GM12878 (cell line): Measurements from ENCODE around the gene DDX23. TPM values are rescaled to one million over a fixed set of nuclear protein-coding genes. Genes with fewer than 3 reads are reported as not detected.

Experiments
- ATAC-seq: fragments of 200-7000 bp; cut with Tn5 transposase; 3 replicates; pipeline ENCODE4 v1.9.1; 2020; ENCODE audit warnings: mild to moderate bottlenecking, moderate library complexity
- BruUV-seq: library from RNA; stranded (reverse); fragments of 400-500 nt; replicated peaks from 2 replicates; lab custom pipeline; 2021; lab: Mats Ljungman, UMichigan
- CTCF ChIA-PET: fragments of 300-600 bp; sonication (Branson Sonifier 250); formaldehyde crosslinking; extraction: SDS; loops from one replicate; lab custom pipeline; 2021; ENCODE audit warnings: inconsistent platforms; lab: Yijun Ruan, JAX
- POLR2A ChIA-PET: fragments of 350-600 bp; formaldehyde crosslinking; extraction: SDS; loops from one replicate; lab custom pipeline; 2021; ENCODE audit warnings: inconsistent platforms; lab: Charles Lee
- RAD21 ChIA-PET: fragments of 300-600 bp; sonication (Branson Sonifier 250); formaldehyde crosslinking; loops from one replicate; lab custom pipeline; 2023; ENCODE audit warnings: antibody characterized with exemption; ENCODE audit not compliant: unreplicated experiment; lab: Charles Lee
- SMC1A ChIA-PET: fragments of 300-600 bp; sonication (Branson Sonifier 250); formaldehyde crosslinking; loops from one replicate; lab custom pipeline; 2023; ENCODE audit not compliant: unreplicated experiment, uncharacterized antibody; lab: Charles Lee
- DNase-seq: peaks from one replicate; pipeline ENCODE4 v3.0.0-alpha.2; 2011; ENCODE audit warnings: low read depth, low spot score
- FAIRE-seq: peaks from 3 replicates; lab custom pipeline; 2011; peaks lifted over from hg19 to GRCh38; lab: Jason Lieb, UNC
- H2AFZ ChIP-seq: 2 replicates; pipeline ENCODE4 v1.6.0; 2011; ENCODE audit warnings: low read depth, low read length, control low read depth; ENCODE audit not compliant: control insufficient read depth
- H3K27ac ChIP-seq: 2 replicates; pipeline ENCODE4 v1.5.1; 2011; ENCODE audit warnings: control low read depth; ENCODE audit not compliant: control insufficient read depth, insufficient read depth
- H3K27me3 ChIP-seq, 2 experiments: replicated peaks in 1 of 2; 2 replicates each; pipeline versions ENCODE4 v1.6.0 to v1.6.1; 2011; ENCODE audit warnings: low read length in 1 of 2; ENCODE audit not compliant: control insufficient read depth in 2 of 2, insufficient read depth in 2 of 2
- H3K36me3 ChIP-seq, 2 experiments: 2 replicates each; pipeline ENCODE4 v1.5.1; 2011; ENCODE audit warnings: low read length in 1 of 2; ENCODE audit not compliant: control insufficient read depth in 2 of 2, insufficient read depth in 2 of 2
- H3K4me1 ChIP-seq: 2 replicates; pipeline ENCODE4 v1.6.1; 2011; ENCODE audit warnings: mild to moderate bottlenecking, low read length, moderate library complexity, mixed read lengths; ENCODE audit not compliant: control insufficient read depth, insufficient read depth
- H3K4me2 ChIP-seq: 2 replicates; pipeline ENCODE4 v1.6.0; 2011; ENCODE audit warnings: control low read depth; ENCODE audit not compliant: control insufficient read depth, insufficient read depth
- H3K4me3 ChIP-seq: fragments of 200-600 bp; sonication (generic); 2 replicates; pipeline ENCODE4 v1.5.1; 2016
- H3K79me2 ChIP-seq: 2 replicates; pipeline ENCODE4 v1.6.0; 2011; ENCODE audit warnings: low read length; ENCODE audit not compliant: control insufficient read depth, insufficient read depth
- H3K9ac ChIP-seq: 2 replicates; pipeline ENCODE4 v1.8.0; 2011; ENCODE audit warnings: low read length, control low read depth, mixed read lengths; ENCODE audit not compliant: control insufficient read depth, insufficient read depth
- H3K9me3 ChIP-seq: replicated peaks from 3 replicates; pipeline ENCODE4 v1.5.1; 2011; ENCODE audit warnings: mild to moderate bottlenecking, low read length; ENCODE audit not compliant: control insufficient read depth, insufficient read depth
- H4K20me1 ChIP-seq: 2 replicates; pipeline ENCODE4 v1.6.0; 2011; ENCODE audit not compliant: control insufficient read depth, insufficient read depth
- IKZF1 ChIP-seq: fragments of 450-650 bp; conservative IDR thresholded peaks from 2 replicates; pipeline ENCODE4 v1.6.1; 2017; ENCODE audit warnings: antibody characterized with exemption, mild to moderate bottlenecking
- RFX5 ChIP-seq: IDR thresholded peaks from 2 replicates; pipeline ENCODE4 v1.6.1; 2011; ENCODE audit warnings: low read depth, low read length, improper control_type of control experiment
- SRF ChIP-seq, 2 experiments: IDR thresholded peaks; 2 replicates each; pipeline ENCODE4 v1.6.1; 2011; ENCODE audit warnings: low read depth in 2 of 2, low read length in 2 of 2, mild to moderate bottlenecking in 1 of 2, moderate library complexity in 1 of 2
- WGBS: methylation state at CpG from one replicate; pipeline ENCODE4 v1.1.6; 2016; ENCODE audit warnings: low lambda C conversion rate; ENCODE audit not compliant: insufficient replicate concordance, insufficient coverage; ENCODE audit errors: missing lambda C conversion rate; 5-methylcytosine and 5-hydroxymethylcytosine counted together
- in situ Hi-C: fragments of 300-500 bp; cut with MboI; formaldehyde crosslinking; loops from 9 replicates; pipeline ENCODE4 v1.14.3; 2018; ENCODE audit warnings: mixed read lengths
- intact Hi-C: fragments of 100-400 bp; cut with micrococcal nuclease; formaldehyde crosslinking; loops from one replicate; pipeline ENCODE4 v1.14.2; 2022; ENCODE audit not compliant: unreplicated experiment
- polyA plus RNA-seq, 11 experiments: library from polyadenylated mRNA; depleted of rRNA in 4 of 11; unstranded in 6 of 11; stranded (reverse) in 5 of 11; fragments of >200 nt; fragmentation: Nextera tagmentation in 4 of 11; fragmentation: Illumina TruSeq in 1 of 11; extraction: Ambion mirVana in 4 of 11; extraction: Trizol in 1 of 11; gene quantifications; 1 replicate in 1 of 11; 2 replicates in 10 of 11; pipeline versions ENCODE4 v1.2.1 to v1.2.3, GENCODE V29; 2011 to 2016; ENCODE audit warnings: inconsistent platforms in 2 of 11, missing spikeins in 2 of 11, low read depth in 1 of 11
- total RNA-seq, 4 experiments: library from RNA; depleted of rRNA in 3 of 4; stranded (reverse); fragments of >200 nt in 3 of 4; fragmentation: Illumina TruSeq in 1 of 4; extraction: Trizol in 1 of 4; gene quantifications; 2 replicates each; pipeline versions ENCODE4 v1.2.1 to v1.2.3, GENCODE V29; 2013 to 2021
- TF ChIP-seq, protein P1 (sequence below): fragments of 450-650 bp; IDR thresholded peaks from 2 replicates; pipeline ENCODE4 v1.6.1; 2016; ENCODE audit warnings: mild to moderate bottlenecking

The DDX23 gene
- total and polyA plus RNA-seq, 10 of the 15 experiments (the other 5 are each of a cell fraction or from before 2014, with no cell fraction given) = 25.8 to 107 (median 77.4) TPM

DNA sequence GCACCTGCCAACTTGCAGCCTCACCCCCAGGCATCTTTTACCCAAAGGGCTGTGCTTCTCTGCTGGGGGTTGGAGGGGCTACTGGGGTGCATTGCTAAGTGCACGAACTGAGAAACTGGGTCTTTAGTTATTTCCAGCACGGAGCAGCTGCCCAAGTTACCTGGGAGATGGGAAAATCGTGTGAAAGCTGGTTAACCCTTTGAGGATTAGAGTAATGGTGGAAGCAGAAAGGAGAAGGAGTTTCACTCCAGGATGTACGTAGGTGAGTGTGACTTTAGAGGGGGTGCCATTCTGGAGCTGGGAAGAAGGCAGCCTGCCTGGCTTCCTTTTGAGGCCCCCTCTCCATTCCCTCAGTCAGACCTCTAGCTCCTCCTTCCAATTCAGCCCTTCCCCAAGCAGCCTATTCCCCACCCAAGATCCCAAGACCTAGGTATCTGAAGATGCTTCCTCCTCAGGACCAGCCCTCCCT is 62.1 kb downstream of the DDX23 start:
- DNase-seq (no peak), ATAC-seq (no peak), FAIRE-seq (no peak)
- Histone ChIP-seq H3K79me2 (no peaks in the 10 kb centered on the region), H3K4me2 (no peak overlapping the region), H3K27me3 (no peaks in the 10 kb centered on the region), H3K4me3 (no peak overlapping the region), H3K4me1 (no peaks in the 10 kb centered on the region), H3K36me3 (no peaks in the 10 kb centered on the region), H3K9me3 (no peaks in the 10 kb centered on the region), H3K9ac (no peak overlapping the region), H2AFZ (no peak overlapping the region), H4K20me1 (no peaks in the 10 kb centered on the region), H3K27ac (no peak overlapping the region)
- intact Hi-C loops = loop anchor here (10.0 kb wide), 2 partner anchors 115 to 245 kb away; no protein-coding TSS in a partner anchor
- ChIA-PET RAD21 (interaction anchor here (2.0 to 2.1 kb wide), 2 partner anchors 37 to 63 kb away, joined by 5 to 16 read pairs; no protein-coding TSS in a partner anchor), CTCF (interaction anchor here (0.8 to 3.0 kb wide), 5 partner anchors 25 to 248 kb away, joined by 3 to 31 read pairs (median 3); partner anchors contain the start of gene DDX23), POLR2A (interaction anchor here (0.8 to 2.2 kb wide), 4 partner anchors 25 to 76 kb away, joined by 3 to 9 read pairs (median 3); partner anchors contain the start of gene RND1), SMC1A (interaction anchor here (1.0 to 2.3 kb wide), 4 partner anchors 17 to 37 kb away, joined by 3 to 14 read pairs (median 4); no protein-coding TSS in a partner anchor)
- TF ChIP-seq, protein P1, sequence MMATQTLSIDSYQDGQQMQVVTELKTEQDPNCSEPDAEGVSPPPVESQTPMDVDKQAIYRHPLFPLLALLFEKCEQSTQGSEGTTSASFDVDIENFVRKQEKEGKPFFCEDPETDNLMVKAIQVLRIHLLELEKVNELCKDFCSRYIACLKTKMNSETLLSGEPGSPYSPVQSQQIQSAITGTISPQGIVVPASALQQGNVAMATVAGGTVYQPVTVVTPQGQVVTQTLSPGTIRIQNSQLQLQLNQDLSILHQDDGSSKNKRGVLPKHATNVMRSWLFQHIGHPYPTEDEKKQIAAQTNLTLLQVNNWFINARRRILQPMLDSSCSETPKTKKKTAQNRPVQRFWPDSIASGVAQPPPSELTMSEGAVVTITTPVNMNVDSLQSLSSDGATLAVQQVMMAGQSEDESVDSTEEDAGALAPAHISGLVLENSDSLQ = no peak
- TF ChIP-seq IKZF1 (0 out of 2 replicates have a peak, but pooled peaks have one; percentile 14), RFX5 (no peak), SRF (IDR thresholded peaks at IDR 0.05; ENCODE audit: low read depth in 2 of 2, low read length in 2 of 2) (no peak)
- in situ Hi-C loops = loop anchor here (10.0 kb wide), 1 partner anchor 245 kb away; no protein-coding TSS in a partner anchor
- 12% methylated on average over 4 of the region's 4 CpGs for WGBS
- BruUV-seq = no TSS peak
